Caco-2 (cell line): Measurements from ENCODE around the gene OS9. TPM values are rescaled to one million over a fixed set of nuclear protein-coding genes. Genes with fewer than 3 reads are reported as not detected.

Experiments used
- BruUV-seq: library from RNA; stranded (reverse); fragments of 400-500 nt; replicated peaks from 2 replicates; lab custom pipeline; 2021; lab: Mats Ljungman, UMichigan
- CTCF ChIA-PET: fragments of 300-600 bp; sonication (Branson Sonifier 250); formaldehyde crosslinking; loops from one replicate; lab custom pipeline; 2022; ENCODE audit warnings: antibody characterized with exemption; lab: Charles Lee
- POLR2A ChIA-PET: fragments of 300-600 bp; sonication (Branson Sonifier 250); formaldehyde crosslinking; loops from one replicate; lab custom pipeline; 2022; ENCODE audit warnings: antibody characterized with exemption; lab: Charles Lee
- DNase-seq, 2 experiments: peaks; one replicate each; pipeline versions ENCODE4 v3.0.0 to v3.0.0-alpha.2; 2020 to 2022
- H3K27me3 ChIP-seq: replicated peaks from 2 replicates; pipeline ENCODE4 v1.6.0; 2011; ENCODE audit warnings: low read length; ENCODE audit not compliant: control insufficient read depth, insufficient read depth
- H3K36me3 ChIP-seq: 2 replicates; pipeline ENCODE4 v1.5.1; 2011; ENCODE audit warnings: low read length; ENCODE audit not compliant: control insufficient read depth, insufficient read depth
- H3K4me1 ChIP-seq: fragments of 250-450 bp; sonication (Bioruptor Pico); 2 replicates; pipeline ENCODE4 v1.5.1; 2020; ENCODE audit warnings: mild to moderate bottlenecking
- H3K4me3 ChIP-seq: 2 replicates; pipeline ENCODE4 v1.5.1; 2011; ENCODE audit warnings: low read depth, mild to moderate bottlenecking, control low read depth, low read length
- H3K9me3 ChIP-seq: fragments of 250-450 bp; sonication (Bioruptor Pico); 2 replicates; pipeline ENCODE4 v1.5.1; 2020; ENCODE audit warnings: mild to moderate bottlenecking, moderate library complexity
- H3K27ac Mint-ChIP-seq: one replicate; pipeline ENCODE4 v1.8.0; 2022; ENCODE audit warnings: mixed read lengths; ENCODE audit not compliant: unreplicated experiment
- H3K27me3 Mint-ChIP-seq: one replicate; pipeline ENCODE4 v1.8.0; 2022; ENCODE audit warnings: mixed read lengths; ENCODE audit not compliant: insufficient read depth, unreplicated experiment
- H3K36me3 Mint-ChIP-seq: one replicate; pipeline ENCODE4 v1.8.0; 2022; ENCODE audit warnings: mild to moderate bottlenecking, mixed read lengths; ENCODE audit not compliant: insufficient read depth, unreplicated experiment
- H3K4me1 Mint-ChIP-seq: one replicate; pipeline ENCODE4 v1.8.0; 2022; ENCODE audit warnings: low read depth, mixed read lengths; ENCODE audit not compliant: unreplicated experiment
- H3K4me3 Mint-ChIP-seq: one replicate; pipeline ENCODE4 v1.8.0; 2022; ENCODE audit warnings: mild to moderate bottlenecking, moderate library complexity, mixed read lengths; ENCODE audit not compliant: unreplicated experiment
- H3K9me3 Mint-ChIP-seq: one replicate; pipeline ENCODE4 v1.8.0; 2022; ENCODE audit warnings: mixed read lengths; ENCODE audit not compliant: unreplicated experiment
- intact Hi-C: fragments of 100-400 bp; cut with micrococcal nuclease; formaldehyde crosslinking; loops from one replicate; pipeline ENCODE4 v1.10.0; 2022; ENCODE audit not compliant: unreplicated experiment
- total RNA-seq: library from RNA; stranded (reverse); gene quantifications from 2 replicates; pipeline ENCODE4 v1.2.3, GENCODE V29; 2022
- TF ChIP-seq, protein P1 (sequence below), 2 experiments: fragments of 200-600 bp in 1 of 2; IDR thresholded peaks; 1 replicate in 1 of 2; 2 replicates in 1 of 2; pipeline versions ENCODE4 v1.5.1 to v1.8.0; 2011 to 2022; ENCODE audit warnings: antibody characterized with exemption in 1 of 2, control low read depth in 1 of 2, inconsistent platforms in 1 of 2, low read depth in 1 of 2, low read length in 1 of 2, mild to moderate bottlenecking in 1 of 2, moderate library complexity in 1 of 2; ENCODE audit not compliant: insufficient read depth in 1 of 2, severe bottlenecking in 1 of 2, unreplicated experiment in 1 of 2

The OS9 gene
- total RNA-seq, 1 experiment from 2014 or later = 182 TPM

DNA sequence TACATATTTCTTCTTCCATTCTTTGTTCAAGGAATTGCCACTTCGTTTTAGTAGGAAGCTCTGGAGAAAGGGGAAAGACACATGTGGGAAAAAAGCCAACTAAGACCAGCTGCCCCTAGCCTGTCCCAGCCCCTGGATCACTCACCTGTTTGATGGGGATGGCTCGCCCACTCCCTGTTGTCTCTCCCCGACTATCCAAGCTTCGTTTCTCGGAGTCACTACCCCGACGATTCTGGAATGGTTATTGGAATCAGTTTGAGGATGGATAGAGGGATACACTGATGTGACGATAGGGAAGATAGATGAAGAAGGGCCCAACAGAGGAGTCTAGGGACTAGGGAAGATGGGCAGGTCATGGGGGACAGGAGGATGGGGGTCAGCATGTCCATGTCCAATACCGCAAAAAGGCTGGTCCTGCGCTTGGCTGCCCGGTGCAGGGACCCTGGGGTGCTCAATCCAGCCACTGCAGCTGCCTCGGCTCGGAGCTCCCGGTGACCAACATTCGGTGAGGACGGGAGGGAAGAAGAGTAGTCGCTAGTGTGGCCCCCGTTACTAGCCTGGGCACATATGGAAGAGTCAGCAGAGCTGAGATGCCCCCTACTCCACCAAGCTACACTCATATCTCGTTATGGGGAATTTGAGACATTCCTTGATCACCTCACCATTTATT, 37.6 kb downstream of the OS9 start:
- ChIA-PET CTCF (interaction anchor here (1.2 kb wide), 1 partner anchor 148 kb away, joined by 3 read pairs; no protein-coding TSS in a partner anchor), POLR2A (no interaction called here)
- H3K9me3 ChIP-seq = no peaks in the 10 kb centered on the region
- TF ChIP-seq, protein P1, sequence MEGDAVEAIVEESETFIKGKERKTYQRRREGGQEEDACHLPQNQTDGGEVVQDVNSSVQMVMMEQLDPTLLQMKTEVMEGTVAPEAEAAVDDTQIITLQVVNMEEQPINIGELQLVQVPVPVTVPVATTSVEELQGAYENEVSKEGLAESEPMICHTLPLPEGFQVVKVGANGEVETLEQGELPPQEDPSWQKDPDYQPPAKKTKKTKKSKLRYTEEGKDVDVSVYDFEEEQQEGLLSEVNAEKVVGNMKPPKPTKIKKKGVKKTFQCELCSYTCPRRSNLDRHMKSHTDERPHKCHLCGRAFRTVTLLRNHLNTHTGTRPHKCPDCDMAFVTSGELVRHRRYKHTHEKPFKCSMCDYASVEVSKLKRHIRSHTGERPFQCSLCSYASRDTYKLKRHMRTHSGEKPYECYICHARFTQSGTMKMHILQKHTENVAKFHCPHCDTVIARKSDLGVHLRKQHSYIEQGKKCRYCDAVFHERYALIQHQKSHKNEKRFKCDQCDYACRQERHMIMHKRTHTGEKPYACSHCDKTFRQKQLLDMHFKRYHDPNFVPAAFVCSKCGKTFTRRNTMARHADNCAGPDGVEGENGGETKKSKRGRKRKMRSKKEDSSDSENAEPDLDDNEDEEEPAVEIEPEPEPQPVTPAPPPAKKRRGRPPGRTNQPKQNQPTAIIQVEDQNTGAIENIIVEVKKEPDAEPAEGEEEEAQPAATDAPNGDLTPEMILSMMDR (IDR thresholded peaks at IDR 0.05; ENCODE audit: insufficient read depth in 1 of 2, low read depth in 1 of 2, low read length in 1 of 2, severe bottlenecking in 1 of 2, unreplicated experiment in 1 of 2) = no peak
- H3K4me3 ChIP-seq = no peak overlapping the region
- intact Hi-C loops = no loop called here
- H3K9me3 Mint-ChIP-seq = no peaks in the 10 kb centered on the region
- peaks cover 29% of the 10 kb centered on the region for H3K27me3 Mint-ChIP-seq
- peaks cover 4% of the 10 kb centered on the region for H3K27me3 ChIP-seq
- no peaks in the 10 kb centered on the region for H3K36me3 ChIP-seq
- no peak overlapping the region for H3K4me3 Mint-ChIP-seq
- H3K36me3 Mint-ChIP-seq = no peaks in the 10 kb centered on the region
- BruUV-seq = no TSS peak
- H3K4me1 ChIP-seq = peaks cover 2% of the 10 kb centered on the region
- DNase-seq = peak in 1 of 2 experiments; percentile 1
- H3K27ac Mint-ChIP-seq = no peak overlapping the region
- peaks cover 11% of the 10 kb centered on the region for H3K4me1 Mint-ChIP-seq

DNA sequence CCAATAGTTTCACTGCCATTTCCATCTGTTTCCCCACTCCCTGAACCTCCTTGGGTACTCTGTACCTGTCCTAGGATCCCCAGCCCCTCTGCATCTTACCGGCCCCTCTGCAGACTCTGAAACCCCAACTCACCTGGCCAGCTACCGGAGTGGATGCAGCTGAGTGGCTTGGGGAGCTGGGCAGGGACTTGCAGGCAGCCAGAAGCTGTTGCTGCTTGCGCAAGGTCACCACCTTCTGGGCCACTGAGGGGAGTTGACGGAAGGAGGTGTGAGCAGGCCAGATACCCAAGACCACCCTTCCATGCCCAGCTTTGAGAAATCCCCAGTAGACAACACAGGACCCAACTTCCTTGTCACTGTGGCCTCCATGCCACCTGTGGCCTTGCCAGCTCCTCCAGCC, 38.3 kb downstream of the OS9 start:
- intact Hi-C loops = no loop called here
- Mint-ChIP-seq H3K27ac (no peak overlapping the region), H3K27me3 (peaks cover 34% of the 10 kb centered on the region), H3K9me3 (no peaks in the 10 kb centered on the region), H3K4me1 (peaks cover 17% of the 10 kb centered on the region), H3K4me3 (no peak overlapping the region), H3K36me3 (no peaks in the 10 kb centered on the region)
- ChIA-PET POLR2A (interaction anchor here (1.1 kb wide), 1 partner anchor 12 kb away, joined by 5 read pairs; the partner anchor contains the start of gene TSPAN31), CTCF (interaction anchor here (1.2 kb wide), 1 partner anchor 149 kb away, joined by 3 read pairs; no protein-coding TSS in a partner anchor)
- H3K27me3 ChIP-seq = peaks cover 7% of the 10 kb centered on the region
- H3K4me1 ChIP-seq = peaks cover 10% of the 10 kb centered on the region
- TF ChIP-seq, protein P1 (IDR thresholded peaks at IDR 0.05; ENCODE audit: insufficient read depth in 1 of 2, low read depth in 1 of 2, low read length in 1 of 2, severe bottlenecking in 1 of 2, unreplicated experiment in 1 of 2) = no peak
- no peaks in the 10 kb centered on the region for H3K36me3 ChIP-seq
- H3K9me3 ChIP-seq = no peaks in the 10 kb centered on the region
- no peak for DNase-seq
- BruUV-seq = no TSS peak
- no peak overlapping the region for H3K4me3 ChIP-seq

DNA sequence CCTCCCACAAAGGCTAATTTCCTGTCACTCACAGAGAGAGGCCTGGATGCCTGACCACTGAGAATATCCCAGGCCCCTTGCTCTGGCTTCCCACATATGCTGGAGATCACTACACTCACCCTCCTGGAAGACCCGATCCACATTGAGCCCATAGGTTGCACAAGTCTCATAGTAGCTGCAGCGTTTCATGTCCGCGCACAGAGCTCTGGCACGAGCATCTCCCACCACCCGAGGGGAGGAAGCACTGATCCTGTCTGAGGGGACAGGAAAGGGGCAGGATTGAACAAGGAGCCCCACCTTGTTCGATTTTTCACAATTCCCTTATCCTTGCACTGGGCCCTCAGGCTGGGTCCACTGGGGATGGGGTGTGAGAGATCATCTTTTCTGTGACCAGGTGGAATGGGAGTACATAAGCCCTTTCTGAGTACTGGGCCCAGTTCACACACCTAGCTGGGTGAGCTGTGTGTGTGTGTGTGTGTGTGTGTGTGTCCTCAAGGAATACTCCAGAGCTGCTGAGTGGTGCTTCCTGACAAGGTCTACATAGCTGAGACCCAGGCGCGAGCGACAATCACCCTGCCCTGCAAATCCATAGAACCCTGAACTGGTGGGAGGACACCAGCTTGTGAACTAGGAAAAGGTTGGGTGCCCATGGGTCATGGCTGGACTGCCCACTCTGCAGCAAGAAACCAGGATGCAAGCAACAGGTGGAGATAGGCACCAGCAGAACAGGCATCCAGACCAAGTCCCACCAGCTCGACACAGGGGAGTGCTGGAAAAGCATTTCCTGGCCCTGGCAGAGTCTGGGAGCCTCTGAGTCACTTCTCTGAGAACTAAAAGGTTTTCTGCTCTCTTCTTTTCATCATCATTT, 39.0 kb downstream of the OS9 start:
- Mint-ChIP-seq H3K36me3 (no peaks in the 10 kb centered on the region), H3K4me1 (peaks cover 17% of the 10 kb centered on the region), H3K27ac (no peak overlapping the region), H3K4me3 (no peak overlapping the region), H3K9me3 (no peaks in the 10 kb centered on the region), H3K27me3 (peaks cover 31% of the 10 kb centered on the region)
- intact Hi-C loops = no loop called here
- ChIA-PET POLR2A (interaction anchor here (0.6 to 1.1 kb wide), 2 partner anchors 12 to 29 kb away, joined by 4 to 5 read pairs; partner anchors contain the start of gene TSPAN31), CTCF (interaction anchor here (1.2 kb wide), 1 partner anchor 150 kb away, joined by 3 read pairs; no protein-coding TSS in a partner anchor)
- no peaks in the 10 kb centered on the region for H3K9me3 ChIP-seq
- no peak for DNase-seq
- TF ChIP-seq, protein P1 (IDR thresholded peaks at IDR 0.05; ENCODE audit: insufficient read depth in 1 of 2, low read depth in 1 of 2, low read length in 1 of 2, severe bottlenecking in 1 of 2, unreplicated experiment in 1 of 2) = no peak
- peaks cover 7% of the 10 kb centered on the region for H3K27me3 ChIP-seq
- no peaks in the 10 kb centered on the region for H3K36me3 ChIP-seq
- no TSS peak for BruUV-seq
- peaks cover 12% of the 10 kb centered on the region for H3K4me1 ChIP-seq
- H3K4me3 ChIP-seq = no peak overlapping the region
